Sigmoid colon (tissue), 4 donors: ENCODE data around the gene CLDN4.

Experiments used
- CTCF ChIP-seq, 4 experiments: fragments of 450-650 bp in 3 of 4; fragments of 200-600 bp in 1 of 4; IDR thresholded peaks; one replicate each; pipeline ENCODE4 v1.5.1; 2016 to 2019; ENCODE audit warnings: antibody characterized with exemption in 4 of 4, mild to moderate bottlenecking in 3 of 4, moderate library complexity in 2 of 4
- EP300 ChIP-seq, 4 donors: sonication (generic); formaldehyde crosslinking; IDR thresholded peaks; one replicate each; pipeline ENCODE4 v1.6.1; 2017; ENCODE audit warnings: antibody characterized with exemption in 4 of 4
- POLR2A ChIP-seq, 2 donors: fragments of 450-650 bp; IDR thresholded peaks; one replicate each; pipeline ENCODE4 v1.6.1; 2016; ENCODE audit warnings: antibody characterized with exemption in 2 of 2, mild to moderate bottlenecking in 2 of 2, moderate library complexity in 2 of 2
- POLR2AphosphoS5 ChIP-seq, 4 donors: sonication (generic); formaldehyde crosslinking; IDR thresholded peaks; one replicate each; pipeline ENCODE4 v1.6.1; 2017; ENCODE audit warnings: antibody characterized with exemption in 4 of 4

- TF ChIP-seq CTCF (IDR thresholded peaks at IDR 0.05) (peak in 1 of 4 experiments; percentile 7), POLR2A (IDR thresholded peaks at IDR 0.05) (no peak), POLR2AphosphoS5 (IDR thresholded peaks at IDR 0.05) (no peak), EP300 (IDR thresholded peaks at IDR 0.05) (no peak)
Observed at GRCh38 chr7:73799282-73800141, 31.3 kb upstream of the CLDN4 start.
